Trophoblast cell (in vitro differentiated cells and primary cell): ENCODE data around the gene CTDSPL.

Experiments
- DNase-seq, 2 donors: peaks; one replicate each; pipeline ENCODE4 v3.0.0-alpha.2; 2016
- H2AFZ ChIP-seq: 2 replicates; pipeline ENCODE4 v1.6.1; 2013; ENCODE audit warnings: low read length, moderate library complexity, mild to moderate bottlenecking; ENCODE audit not compliant: insufficient read depth, poor library complexity
- H2AK5ac ChIP-seq: 2 replicates; pipeline ENCODE4 v1.6.1; 2013; ENCODE audit warnings: mild to moderate bottlenecking, low read length
- H2BK120ac ChIP-seq: 2 replicates; pipeline ENCODE4 v1.6.1; 2013; ENCODE audit warnings: low read length, mild to moderate bottlenecking, moderate library complexity; ENCODE audit not compliant: insufficient read depth, poor library complexity
- H2BK12ac ChIP-seq: 2 replicates; pipeline ENCODE4 v1.6.1; 2013; ENCODE audit warnings: mild to moderate bottlenecking, low read length, moderate library complexity
- H2BK5ac ChIP-seq: 2 replicates; pipeline ENCODE4 v1.6.1; 2013; ENCODE audit warnings: low read length, low read depth, moderate library complexity, mild to moderate bottlenecking; ENCODE audit not compliant: poor library complexity
- H3K14ac ChIP-seq: 2 replicates; pipeline ENCODE4 v1.6.1; 2013; ENCODE audit warnings: mild to moderate bottlenecking, low read length
- H3K18ac ChIP-seq: 2 replicates; pipeline ENCODE4 v1.6.1; 2013; ENCODE audit warnings: mild to moderate bottlenecking, low read length
- H3K23ac ChIP-seq: 2 replicates; pipeline ENCODE4 v1.6.1; 2013; ENCODE audit warnings: low read length
- H3K27ac ChIP-seq: 2 replicates; pipeline ENCODE4 v1.5.1; 2013; ENCODE audit warnings: low read depth, mild to moderate bottlenecking, inconsistent platforms, low read length, moderate library complexity
- H3K27me3 ChIP-seq: 2 replicates; pipeline ENCODE4 v1.6.1; 2013; ENCODE audit warnings: inconsistent platforms, mild to moderate bottlenecking, low read length, moderate library complexity; ENCODE audit not compliant: insufficient read depth
- H3K36me3 ChIP-seq, 2 experiments: 1 replicate in 1 of 2; 2 replicates in 1 of 2; pipeline ENCODE4 v1.6.1; 2013; ENCODE audit warnings: low read length in 2 of 2, mild to moderate bottlenecking in 2 of 2, moderate library complexity in 1 of 2; ENCODE audit not compliant: insufficient read depth in 2 of 2, control insufficient read depth in 1 of 2
- H3K4ac ChIP-seq: 2 replicates; pipeline ENCODE4 v1.6.1; 2013; ENCODE audit warnings: low read depth, mild to moderate bottlenecking, low read length, moderate library complexity
- H3K4me1 ChIP-seq, 2 experiments: 1 replicate in 1 of 2; 2 replicates in 1 of 2; pipeline ENCODE4 v1.6.1; 2013; ENCODE audit warnings: low read length in 2 of 2, mild to moderate bottlenecking in 2 of 2, moderate library complexity in 1 of 2; ENCODE audit not compliant: insufficient read depth in 2 of 2, control insufficient read depth in 1 of 2
- H3K4me2 ChIP-seq: 2 replicates; pipeline ENCODE4 v1.6.1; 2013; ENCODE audit warnings: inconsistent platforms, mild to moderate bottlenecking, low read length, moderate library complexity
- H3K4me3 ChIP-seq: 2 replicates; pipeline ENCODE4 v1.5.1; 2013; ENCODE audit warnings: mild to moderate bottlenecking, low read depth, low read length, inconsistent platforms
- H3K79me1 ChIP-seq: one replicate; pipeline ENCODE4 v1.6.1; 2013; ENCODE audit warnings: low read length
- H3K79me2 ChIP-seq: 2 replicates; pipeline ENCODE4 v1.6.1; 2013; ENCODE audit warnings: low read length, mild to moderate bottlenecking; ENCODE audit not compliant: control insufficient read depth, insufficient read depth, poor library complexity
- H3K9ac ChIP-seq: 2 replicates; pipeline ENCODE4 v1.6.1; 2013; ENCODE audit warnings: mild to moderate bottlenecking, low read length
- H3K9me3 ChIP-seq: 2 replicates; pipeline ENCODE4 v1.6.1; 2013; ENCODE audit warnings: low read depth, mild to moderate bottlenecking, control low read depth, inconsistent platforms, low read length; ENCODE audit not compliant: insufficient read depth
- H4K12ac ChIP-seq: 2 replicates; pipeline ENCODE4 v1.6.1; 2013; ENCODE audit warnings: low read depth, mild to moderate bottlenecking, low read length, moderate library complexity
- H4K8ac ChIP-seq: 2 replicates; pipeline ENCODE4 v1.6.1; 2013; ENCODE audit warnings: low read depth, mild to moderate bottlenecking, low read length, moderate library complexity
- H4K91ac ChIP-seq: one replicate; pipeline ENCODE4 v1.6.1; 2013; ENCODE audit warnings: low read depth, mild to moderate bottlenecking, low read length, moderate library complexity
- WGBS: extraction: QIAGEN DNeasy Blood & Tissue Kit; methylation state at CpG from one replicate; pipeline ENCODE4 v1.1.7; 2013; ENCODE audit warnings: missing lambda C conversion rate; ENCODE audit not compliant: insufficient read length, insufficient coverage; ENCODE audit errors: extremely low coverage; 5-methylcytosine and 5-hydroxymethylcytosine counted together

CTDSPL gene

GRCh38 chr3:37885814-37886213, 24.1 kb downstream of the CTDSPL start:
- no peak overlapping the region for H3K9ac ChIP-seq
- no peak overlapping the region for H2AFZ ChIP-seq
- H3K27ac ChIP-seq: no peak overlapping the region
- H3K9me3 ChIP-seq: no peaks in the 10 kb centered on the region
- H3K4ac ChIP-seq: no peak overlapping the region
- H4K12ac ChIP-seq: no peak overlapping the region
- DNase-seq: no peak
- H3K4me2 ChIP-seq: no peak overlapping the region
- H3K4me3 ChIP-seq: no peak overlapping the region
- no peak overlapping the region for H2AK5ac ChIP-seq
- no peaks in the 10 kb centered on the region for H3K36me3 ChIP-seq
- H3K27me3 ChIP-seq: no peaks in the 10 kb centered on the region
- no peak overlapping the region for H2BK120ac ChIP-seq
- no peak overlapping the region for H4K91ac ChIP-seq
- H2BK5ac ChIP-seq: no peak overlapping the region
- H3K23ac ChIP-seq: no peak overlapping the region
- no peak overlapping the region for H3K14ac ChIP-seq
- no peak overlapping the region for H3K18ac ChIP-seq
- H3K79me2 ChIP-seq: no peaks in the 10 kb centered on the region
- no peaks in the 10 kb centered on the region for H3K79me1 ChIP-seq
- H4K8ac ChIP-seq: no peak overlapping the region
- WGBS: no CpG with 5 or more reads among the region's 2 CpGs
- H3K4me1 ChIP-seq: no peaks in the 10 kb centered on the region
- H2BK12ac ChIP-seq: no peak overlapping the region

GRCh38 chr3:37886395-37886794, 24.7 kb downstream of the CTDSPL start:
- no peak overlapping the region for H3K4me3 ChIP-seq
- no peak overlapping the region for H3K4me2 ChIP-seq
- no peak overlapping the region for H2BK12ac ChIP-seq
- H3K18ac ChIP-seq: no peak overlapping the region
- no peak overlapping the region for H4K91ac ChIP-seq
- no peaks in the 10 kb centered on the region for H3K79me2 ChIP-seq
- H3K4ac ChIP-seq: no peak overlapping the region
- H3K79me1 ChIP-seq: no peaks in the 10 kb centered on the region
- H2BK5ac ChIP-seq: no peak overlapping the region
- H2AFZ ChIP-seq: no peak overlapping the region
- no peaks in the 10 kb centered on the region for H3K27me3 ChIP-seq
- no peak for DNase-seq
- no peak overlapping the region for H2BK120ac ChIP-seq
- no peaks in the 10 kb centered on the region for H3K9me3 ChIP-seq
- H4K8ac ChIP-seq: no peak overlapping the region
- no peak overlapping the region for H2AK5ac ChIP-seq
- H3K23ac ChIP-seq: no peak overlapping the region
- no peak overlapping the region for H3K9ac ChIP-seq
- WGBS: no CpG with 5 or more reads among the region's 1 CpG
- H3K27ac ChIP-seq: no peak overlapping the region
- no peak overlapping the region for H3K14ac ChIP-seq
- H3K36me3 ChIP-seq: no peaks in the 10 kb centered on the region
- H3K4me1 ChIP-seq: no peaks in the 10 kb centered on the region
- H4K12ac ChIP-seq: no peak overlapping the region

- Histone ChIP-seq H3K79me1 (no peaks in the 10 kb centered on the region), H3K27ac (no peak overlapping the region), H3K9ac (no peak overlapping the region), H3K18ac (no peak overlapping the region), H4K91ac (no peak overlapping the region), H3K23ac (no peak overlapping the region), H3K36me3 (no peaks in the 10 kb centered on the region), H2AK5ac (no peak overlapping the region), H3K4ac (no peak overlapping the region), H3K9me3 (no peaks in the 10 kb centered on the region), H3K14ac (no peak overlapping the region), H3K79me2 (no peaks in the 10 kb centered on the region), H2BK120ac (no peak overlapping the region), H3K4me3 (no peak overlapping the region), H2BK12ac (no peak overlapping the region), H2AFZ (no peak overlapping the region), H3K4me2 (no peak overlapping the region), H2BK5ac (no peak overlapping the region), H4K12ac (no peak overlapping the region), H3K4me1 (no peaks in the 10 kb centered on the region), H4K8ac (no peak overlapping the region), H3K27me3 (no peaks in the 10 kb centered on the region)
- WGBS: no CpG with 5 or more reads among the region's 3 CpGs
- no peak for DNase-seq
These were observed 25.4 kb downstream of the CTDSPL start for GRCh38 chr3:37887062-37887461.

- H3K4ac ChIP-seq: no peak overlapping the region
- H3K9ac ChIP-seq: no peak overlapping the region
- H4K91ac ChIP-seq: no peak overlapping the region
- H2BK12ac ChIP-seq: no peak overlapping the region
- H4K8ac ChIP-seq: no peak overlapping the region
- H3K27me3 ChIP-seq: no peaks in the 10 kb centered on the region
- no peak for DNase-seq
- no peaks in the 10 kb centered on the region for H3K79me2 ChIP-seq
- no peak overlapping the region for H3K27ac ChIP-seq
- no peak overlapping the region for H3K14ac ChIP-seq
- H3K4me3 ChIP-seq: no peak overlapping the region
- H4K12ac ChIP-seq: no peak overlapping the region
- no peak overlapping the region for H3K4me2 ChIP-seq
- H2BK5ac ChIP-seq: no peak overlapping the region
- no peaks in the 10 kb centered on the region for H3K9me3 ChIP-seq
- WGBS: no CpG with 5 or more reads among the region's 4 CpGs
- no peak overlapping the region for H3K23ac ChIP-seq
- no peaks in the 10 kb centered on the region for H3K79me1 ChIP-seq
- H3K4me1 ChIP-seq: peaks cover 0 to under 1% of the 10 kb centered on the region in 2 experiments
- H2AFZ ChIP-seq: no peak overlapping the region
- H2BK120ac ChIP-seq: no peak overlapping the region
- no peak overlapping the region for H3K18ac ChIP-seq
- H3K36me3 ChIP-seq: no peaks in the 10 kb centered on the region
- H2AK5ac ChIP-seq: no peak overlapping the region
These were observed 26.1 kb downstream of the CTDSPL start for GRCh38 chr3:37887824-37888223.
